Natural killer cell (primary cell): Measurements from ENCODE around the gene DYSF. TPM values are rescaled to one million over a fixed set of nuclear protein-coding genes. Genes with fewer than 3 reads are reported as not detected.

Experiments
- ATAC-seq, 3 donors: fragments of 150-1000 bp in 2 of 3; fragments of 200-7000 bp in 1 of 3; cut with Tn5 transposase; 1 replicate in 1 of 3; 2 replicates in 2 of 3; pipeline ENCODE4 v1.10.0; 2021; ENCODE audit warnings: mild to moderate bottlenecking in 2 of 3, moderate library complexity in 2 of 3
- DNase-seq, 2 donors: peaks; one replicate each; pipeline versions ENCODE4 v3.0.0 to v3.0.0-alpha.2; 2013 to 2021; ENCODE audit warnings: mixed read lengths in 1 of 2
- H3K27ac ChIP-seq: one replicate; pipeline ENCODE4 v1.5.1; 2013; ENCODE audit warnings: mild to moderate bottlenecking, low read length
- H3K27me3 ChIP-seq: one replicate; pipeline ENCODE4 v1.6.1; 2013; ENCODE audit warnings: low read length; ENCODE audit not compliant: control insufficient read depth, insufficient read depth
- H3K36me3 ChIP-seq: one replicate; pipeline ENCODE4 v1.6.1; 2013; ENCODE audit warnings: low read length; ENCODE audit not compliant: control insufficient read depth, insufficient read depth
- H3K4me1 ChIP-seq: one replicate; pipeline ENCODE4 v1.6.1; 2013; ENCODE audit warnings: low read length; ENCODE audit not compliant: control insufficient read depth, insufficient read depth
- H3K4me3 ChIP-seq: one replicate; pipeline ENCODE4 v1.5.1; 2013; ENCODE audit warnings: low read length
- H3K9me3 ChIP-seq: one replicate; pipeline ENCODE4 v1.6.1; 2013; ENCODE audit warnings: low read length; ENCODE audit not compliant: control insufficient read depth, insufficient read depth
- H3K27ac Mint-ChIP-seq, 2 donors: one replicate each; pipeline ENCODE4 v1.8.0; 2022; ENCODE audit warnings: mild to moderate bottlenecking in 2 of 2, mixed read lengths in 2 of 2, moderate library complexity in 1 of 2
- H3K27me3 Mint-ChIP-seq, 2 donors: one replicate each; pipeline ENCODE4 v1.8.0; 2022; ENCODE audit warnings: low read depth in 2 of 2, mixed read lengths in 2 of 2
- H3K36me3 Mint-ChIP-seq: one replicate; pipeline ENCODE4 v1.8.0; 2022; ENCODE audit warnings: mixed read lengths
- H3K4me1 Mint-ChIP-seq, 2 donors: one replicate each; pipeline ENCODE4 v1.8.0; 2022; ENCODE audit warnings: mixed read lengths in 2 of 2
- H3K4me3 Mint-ChIP-seq: one replicate; pipeline ENCODE4 v1.8.0; 2022; ENCODE audit warnings: mild to moderate bottlenecking, moderate library complexity, mixed read lengths
- H3K9me3 Mint-ChIP-seq, 2 donors: one replicate each; pipeline ENCODE4 v1.8.0; 2022; ENCODE audit warnings: mixed read lengths in 2 of 2
- CTCF ChIP-seq: fragments of 200-600 bp; IDR thresholded peaks from one replicate; pipeline ENCODE4 v1.8.0; 2022; ENCODE audit warnings: antibody characterized with exemption
- WGBS: methylation state at CpG from one replicate; pipeline ENCODE4 v1.1.7; 2013; ENCODE audit warnings: missing lambda C conversion rate; ENCODE audit not compliant: insufficient coverage; 5-methylcytosine and 5-hydroxymethylcytosine counted together
- intact Hi-C: fragments of 100-400 bp; cut with micrococcal nuclease; formaldehyde crosslinking; loops from one replicate; pipeline ENCODE4 v1.14.2; 2022
- total RNA-seq, 4 donors: library from RNA; stranded (reverse); fragments of 120-200 nt in 1 of 4; gene quantifications; one replicate each; pipeline versions ENCODE4 v1.2.3 to v1.2.4, GENCODE V29; 2013 to 2022

DYSF gene
- total RNA-seq, 3 donors from 2014 or later (not counting 1 experiment from before 2014, with no cell fraction given), result 11.4 to 19.5 (median 12.4) TPM

GRCh38 chr2:71499691-71500090, 46.3 kb downstream of the DYSF start:
- H3K9me3 Mint-ChIP-seq, result no peaks in the 10 kb centered on the region
- H3K27me3 ChIP-seq, result no peaks in the 10 kb centered on the region
- no peaks in the 10 kb centered on the region for H3K9me3 ChIP-seq
- H3K27ac ChIP-seq, result no peak overlapping the region
- no peak overlapping the region for H3K4me3 Mint-ChIP-seq
- H3K4me1 Mint-ChIP-seq, result no peaks in the 10 kb centered on the region
- H3K36me3 Mint-ChIP-seq, result no peaks in the 10 kb centered on the region
- peaks cover 7% of the 10 kb centered on the region for H3K4me1 ChIP-seq
- ATAC-seq (no peak), DNase-seq (no peak)
- peaks cover 0 to 2% of the 10 kb centered on the region in 2 donors for H3K27me3 Mint-ChIP-seq
- H3K27ac Mint-ChIP-seq, result no peak overlapping the region
- WGBS, result 81% methylated on average over 4 of the region's 5 CpGs
- TF ChIP-seq CTCF, result no peak
- no peaks in the 10 kb centered on the region for H3K36me3 ChIP-seq
- no peak overlapping the region for H3K4me3 ChIP-seq
- intact Hi-C loops, result no loop called here

GRCh38 chr2:71500426-71501079, 47.2 kb downstream of the DYSF start:
- DNase-seq, result no peak
- H3K27ac ChIP-seq, result no peak overlapping the region
- no peak for ATAC-seq
- Mint-ChIP-seq H3K36me3 (no peaks in the 10 kb centered on the region), H3K27ac (no peak overlapping the region), H3K4me1 (no peaks in the 10 kb centered on the region), H3K9me3 (no peaks in the 10 kb centered on the region), H3K27me3 (peaks cover 0 to 2% of the 10 kb centered on the region in 2 donors), H3K4me3 (no peak overlapping the region)
- H3K4me3 ChIP-seq, result no peak overlapping the region
- no peak for TF ChIP-seq CTCF
- H3K4me1 ChIP-seq, result peaks cover 7% of the 10 kb centered on the region
- intact Hi-C loops, result no loop called here
- no peaks in the 10 kb centered on the region for H3K36me3 ChIP-seq
- no peaks in the 10 kb centered on the region for H3K9me3 ChIP-seq
- no peaks in the 10 kb centered on the region for H3K27me3 ChIP-seq
- WGBS, result 54% methylated on average over 7 of the region's 7 CpGs

GRCh38 chr2:71502941-71503738, 49.8 kb downstream of the DYSF start:
- no peak overlapping the region for H3K4me3 ChIP-seq
- no peaks in the 10 kb centered on the region for H3K4me1 Mint-ChIP-seq
- TF ChIP-seq CTCF, result no peak
- H3K36me3 Mint-ChIP-seq, result no peaks in the 10 kb centered on the region
- H3K27me3 Mint-ChIP-seq, result peaks cover 0 to 2% of the 10 kb centered on the region in 2 donors
- no peak overlapping the region for H3K27ac ChIP-seq
- H3K27ac Mint-ChIP-seq, result no peak overlapping the region
- H3K9me3 ChIP-seq, result no peaks in the 10 kb centered on the region
- ATAC-seq, result no peak
- H3K9me3 Mint-ChIP-seq, result no peaks in the 10 kb centered on the region
- H3K4me3 Mint-ChIP-seq, result no peak overlapping the region
- H3K36me3 ChIP-seq, result no peaks in the 10 kb centered on the region
- H3K27me3 ChIP-seq, result no peaks in the 10 kb centered on the region
- H3K4me1 ChIP-seq, result peaks cover 7% of the 10 kb centered on the region
- intact Hi-C loops, result no loop called here
- WGBS, result 85% methylated on average over 6 of the region's 6 CpGs
- no peak for DNase-seq
